Activated T-helper 2 cell treated with anti-CD3 and anti-CD28 coated beads, Interferon-gamma antibody, Interleukin-2, Interleukin-4, amounts not matched to agents 10 μg/mL and 5 μg/mL and 100 μg/mL, durations not matched to agents 14 hours and 24 hours and 36 hours (primary cell): Measurements from ENCODE around the gene KIAA1217. TPM values are rescaled to one million over a fixed set of nuclear protein-coding genes. Genes with fewer than 3 reads are reported as not detected.

Experiments
- DNase-seq: peaks from one replicate; pipeline ENCODE4 v3.0.0; 2021; ENCODE audit warnings: low spot score
- H3K27ac Mint-ChIP-seq: one replicate; pipeline ENCODE4 v1.8.0; 2021; ENCODE audit warnings: mixed read lengths
- H3K27me3 Mint-ChIP-seq: one replicate; pipeline ENCODE4 v1.8.0; 2021; ENCODE audit warnings: low read depth, mixed read lengths
- H3K36me3 Mint-ChIP-seq: one replicate; pipeline ENCODE4 v1.8.0; 2021; ENCODE audit warnings: low read depth, mixed read lengths
- H3K4me1 Mint-ChIP-seq: one replicate; pipeline ENCODE4 v1.8.0; 2021; ENCODE audit warnings: low read depth, mixed read lengths
- H3K4me3 Mint-ChIP-seq: one replicate; pipeline ENCODE4 v1.8.0; 2021; ENCODE audit warnings: low read depth, mild to moderate bottlenecking, moderate library complexity, mixed read lengths
- H3K9me3 Mint-ChIP-seq: one replicate; pipeline ENCODE4 v1.8.0; 2021; ENCODE audit warnings: mixed read lengths
- intact Hi-C: fragments of 100-400 bp; cut with micrococcal nuclease; formaldehyde crosslinking; loops from one replicate; pipeline ENCODE4 v1.15.1; 2023
- total RNA-seq: library from RNA; stranded (reverse); gene quantifications from 2 replicates; pipeline ENCODE4 v1.2.3, GENCODE V29; 2022

KIAA1217 gene
- total RNA-seq, 1 donor from 2014 or later = 0.62 TPM

DNA sequence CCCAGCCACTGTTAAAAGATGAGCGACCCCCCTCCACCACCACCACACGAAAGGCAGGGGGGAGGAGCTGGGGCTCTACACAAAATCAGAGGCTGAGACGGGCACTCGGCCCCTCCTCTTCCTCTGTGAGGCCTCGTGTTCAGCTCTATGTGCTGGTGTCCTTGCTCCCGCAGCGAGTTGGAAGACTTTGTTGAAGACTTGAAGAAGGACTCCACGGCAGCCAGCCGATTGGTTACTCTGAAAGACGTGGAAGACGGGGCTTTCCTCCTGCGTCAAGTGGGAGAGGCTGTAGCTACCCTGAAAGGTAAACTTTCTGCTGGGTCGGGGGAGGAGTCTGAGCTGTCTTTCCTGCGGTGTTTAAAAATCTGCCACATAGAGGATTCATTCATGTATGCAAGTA is 311.0 kb downstream of the KIAA1217 start:
- Mint-ChIP-seq H3K4me3 (peak overlapping the region; percentile 57), H3K36me3 (no peaks in the 10 kb centered on the region), H3K27me3 (peaks cover 1% of the 10 kb centered on the region), H3K27ac (no peak overlapping the region), H3K4me1 (peaks cover 10% of the 10 kb centered on the region), H3K9me3 (no peaks in the 10 kb centered on the region)
- intact Hi-C loops = loop anchor here (5.0 to 10.0 kb wide), 2 partner anchors 325 to 528 kb away; no protein-coding TSS in a partner anchor
- no peak for DNase-seq

DNA sequence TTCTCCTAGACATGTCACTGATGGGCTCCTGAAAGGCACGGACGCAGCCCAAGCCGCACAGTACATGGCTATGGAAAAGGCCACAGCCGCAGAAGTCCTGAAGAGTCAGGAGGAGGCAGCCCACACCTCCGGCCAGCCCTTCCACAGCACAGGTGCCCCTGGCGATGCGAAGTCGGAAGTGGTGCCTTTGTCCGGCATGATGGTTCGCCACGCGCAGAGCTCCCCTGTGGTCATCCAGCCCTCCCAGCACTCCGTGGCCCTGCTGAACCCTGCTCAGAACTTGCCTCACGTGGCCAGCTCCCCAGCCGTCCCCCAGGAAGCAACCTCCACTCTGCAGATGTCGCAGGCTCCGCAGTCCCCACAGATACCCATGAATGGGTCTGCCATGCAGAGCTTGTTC is 315.4 kb downstream of the KIAA1217 start:
- H3K9me3 Mint-ChIP-seq = no peaks in the 10 kb centered on the region
- intact Hi-C loops = no loop called here
- H3K27ac Mint-ChIP-seq = no peak overlapping the region
- H3K4me3 Mint-ChIP-seq = no peak overlapping the region
- no peaks in the 10 kb centered on the region for H3K27me3 Mint-ChIP-seq
- H3K4me1 Mint-ChIP-seq = peaks cover 6% of the 10 kb centered on the region
- DNase-seq = no peak
- H3K36me3 Mint-ChIP-seq = no peaks in the 10 kb centered on the region

DNA sequence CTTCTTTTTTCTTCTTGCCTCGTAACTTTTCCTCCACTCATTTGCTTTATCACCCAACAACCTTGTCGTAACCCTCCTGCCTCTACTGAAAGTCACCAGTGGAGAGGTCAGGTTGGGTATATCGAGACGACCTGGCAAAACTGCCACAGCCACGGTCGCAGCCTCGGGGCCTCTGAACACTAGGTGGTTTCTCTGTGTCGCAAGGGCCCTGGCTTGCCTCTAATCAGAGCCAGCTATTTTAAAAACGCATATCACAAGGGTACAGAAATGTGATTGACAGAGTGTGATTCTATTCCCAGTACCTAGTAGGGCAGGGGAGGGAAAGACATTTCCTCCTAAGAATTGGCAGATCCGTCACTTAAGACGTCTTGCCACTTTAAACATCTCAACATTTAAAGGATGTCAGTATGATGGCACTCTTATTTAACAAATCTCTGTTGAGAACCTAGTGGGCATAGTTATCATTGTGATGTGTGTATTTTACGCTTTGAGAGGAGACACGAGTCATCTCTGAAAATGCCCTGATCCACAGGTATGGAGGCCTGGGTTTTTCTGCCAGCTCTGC is 317.2 kb downstream of the KIAA1217 start:
- DNase-seq = no peak
- H3K4me3 Mint-ChIP-seq = no peak overlapping the region
- intact Hi-C loops = no loop called here
- H3K4me1 Mint-ChIP-seq = no peaks in the 10 kb centered on the region
- H3K9me3 Mint-ChIP-seq = no peaks in the 10 kb centered on the region
- no peaks in the 10 kb centered on the region for H3K36me3 Mint-ChIP-seq
- no peak overlapping the region for H3K27ac Mint-ChIP-seq
- no peaks in the 10 kb centered on the region for H3K27me3 Mint-ChIP-seq

DNA sequence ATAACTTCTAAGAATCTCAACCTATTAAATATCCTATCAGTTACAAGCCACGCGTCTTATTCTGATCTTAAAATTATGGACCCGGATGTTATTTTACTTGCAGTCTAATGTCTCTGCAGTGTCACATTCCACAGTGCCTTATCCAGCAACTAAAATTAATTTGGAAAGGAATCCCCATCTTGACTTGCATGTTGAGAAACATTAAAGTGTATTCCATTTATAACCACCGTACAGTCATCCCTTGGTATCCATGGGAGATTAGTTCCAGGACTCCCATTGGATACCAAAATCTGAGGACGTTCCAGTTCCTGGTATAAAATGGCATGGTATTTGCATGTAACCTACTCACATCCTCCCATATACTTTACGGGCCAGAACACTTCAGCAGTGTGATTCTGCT is 320.0 kb downstream of the KIAA1217 start:
- H3K27me3 Mint-ChIP-seq = peaks cover 1% of the 10 kb centered on the region
- no peak overlapping the region for H3K27ac Mint-ChIP-seq
- H3K4me1 Mint-ChIP-seq = no peaks in the 10 kb centered on the region
- H3K36me3 Mint-ChIP-seq = no peaks in the 10 kb centered on the region
- no peak overlapping the region for H3K4me3 Mint-ChIP-seq
- DNase-seq = no peak
- H3K9me3 Mint-ChIP-seq = no peaks in the 10 kb centered on the region
- intact Hi-C loops = no loop called here

DNA sequence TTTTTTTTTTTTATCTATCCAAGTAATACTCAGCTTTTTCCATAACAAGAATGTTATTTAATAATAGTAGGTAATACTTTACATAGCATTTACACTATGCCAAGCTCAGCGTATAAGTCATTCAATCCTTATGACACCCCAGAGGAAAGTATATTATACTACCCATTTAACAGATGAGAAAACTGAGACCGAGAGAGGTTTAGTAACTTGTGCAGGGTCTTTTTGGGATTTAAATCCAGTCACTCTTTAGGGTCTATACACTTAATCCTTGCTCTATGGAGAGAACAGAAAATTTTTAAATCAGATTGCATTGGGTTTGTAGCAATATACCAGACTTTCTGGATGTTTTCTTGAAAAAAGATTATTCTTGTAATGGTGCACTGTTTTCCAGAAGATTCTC is 322.5 kb downstream of the KIAA1217 start:
- Mint-ChIP-seq H3K4me1 (no peaks in the 10 kb centered on the region), H3K36me3 (no peaks in the 10 kb centered on the region), H3K27ac (no peak overlapping the region), H3K27me3 (peaks cover 4% of the 10 kb centered on the region), H3K4me3 (no peak overlapping the region), H3K9me3 (no peaks in the 10 kb centered on the region)
- DNase-seq = no peak
- intact Hi-C loops = no loop called here

DNA sequence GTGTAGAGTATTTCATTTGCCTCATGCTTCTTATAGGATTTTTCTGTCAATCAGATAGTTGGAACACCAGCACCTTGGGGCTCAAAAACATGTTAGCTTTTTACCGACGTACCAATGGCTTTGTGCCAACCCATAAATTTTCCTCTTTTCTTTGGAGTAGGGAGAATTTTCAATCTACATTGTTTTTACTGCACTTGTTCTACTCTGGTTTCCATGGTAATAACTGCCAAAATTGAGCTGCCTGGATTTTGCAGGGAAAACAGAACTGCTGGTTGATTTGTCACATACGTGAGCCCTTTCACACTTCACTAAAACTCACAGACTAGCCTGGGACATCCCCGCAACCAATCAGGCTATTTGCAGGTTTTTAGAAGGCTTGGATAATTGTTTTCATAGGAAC is 325.0 kb downstream of the KIAA1217 start:
- Mint-ChIP-seq H3K4me1 (no peaks in the 10 kb centered on the region), H3K27me3 (peaks cover 4% of the 10 kb centered on the region), H3K9me3 (no peaks in the 10 kb centered on the region), H3K36me3 (no peaks in the 10 kb centered on the region), H3K27ac (no peak overlapping the region), H3K4me3 (no peak overlapping the region)
- DNase-seq = no peak
- intact Hi-C loops = no loop called here

DNA sequence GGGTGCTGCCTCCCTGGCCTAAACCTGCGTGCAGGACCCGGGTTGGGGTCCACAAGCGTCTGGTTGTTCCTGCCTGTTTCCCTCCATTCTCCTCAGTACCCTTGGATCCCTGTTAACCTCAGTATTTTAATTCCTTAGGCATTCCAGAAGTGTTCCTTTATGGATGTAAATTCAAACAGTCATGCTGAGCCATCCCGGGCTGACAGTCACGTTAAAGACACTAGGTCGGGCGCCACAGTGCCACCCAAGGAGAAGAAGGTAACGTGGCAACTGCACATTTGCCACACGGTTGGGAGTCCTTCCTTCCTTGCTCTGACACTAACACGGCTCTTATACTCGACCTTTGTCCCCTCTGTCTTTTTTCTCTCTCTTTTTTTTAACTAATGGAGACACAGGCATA is 327.7 kb downstream of the KIAA1217 start:
- Mint-ChIP-seq H3K4me1 (no peaks in the 10 kb centered on the region), H3K9me3 (no peaks in the 10 kb centered on the region), H3K36me3 (no peaks in the 10 kb centered on the region)

DNA sequence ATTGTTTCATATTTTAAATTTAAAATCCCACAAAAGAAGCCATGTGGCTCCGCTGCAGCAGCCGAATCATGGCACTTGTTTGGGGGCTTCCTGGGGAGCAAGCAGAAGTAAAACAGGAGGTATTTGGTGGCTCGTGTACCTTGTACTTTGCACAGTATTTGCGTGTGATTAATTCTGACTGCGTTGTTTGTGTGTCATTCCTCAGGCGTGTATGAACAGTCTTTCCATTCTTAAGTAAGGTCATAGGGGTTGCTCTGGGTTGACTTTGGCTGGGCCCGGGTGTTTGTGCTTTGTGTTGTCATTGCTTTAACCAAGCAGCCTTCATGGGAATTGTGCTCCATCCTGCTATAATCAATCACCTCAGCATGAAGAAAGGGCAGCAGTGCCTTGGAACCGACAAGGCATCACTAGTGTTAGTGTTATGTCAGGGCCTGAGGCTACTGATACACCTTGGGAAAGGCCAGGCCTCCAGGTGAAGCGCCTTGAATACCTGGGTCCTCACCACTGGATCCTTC is 332.4 kb downstream of the KIAA1217 start:
- Mint-ChIP-seq H3K4me1 (no peaks in the 10 kb centered on the region), H3K36me3 (no peaks in the 10 kb centered on the region), H3K27me3 (peaks cover 4% of the 10 kb centered on the region), H3K9me3 (no peaks in the 10 kb centered on the region), H3K27ac (no peak overlapping the region), H3K4me3 (no peak overlapping the region)
- DNase-seq = no peak
- intact Hi-C loops = no loop called here

More for the DNA sequence above, 327.7 kb downstream of the KIAA1217 start:
- DNase-seq = no peak
- Mint-ChIP-seq H3K27me3 (peaks cover 4% of the 10 kb centered on the region), H3K4me3 (no peak overlapping the region), H3K27ac (no peak overlapping the region)
- intact Hi-C loops = no loop called here

DNA sequence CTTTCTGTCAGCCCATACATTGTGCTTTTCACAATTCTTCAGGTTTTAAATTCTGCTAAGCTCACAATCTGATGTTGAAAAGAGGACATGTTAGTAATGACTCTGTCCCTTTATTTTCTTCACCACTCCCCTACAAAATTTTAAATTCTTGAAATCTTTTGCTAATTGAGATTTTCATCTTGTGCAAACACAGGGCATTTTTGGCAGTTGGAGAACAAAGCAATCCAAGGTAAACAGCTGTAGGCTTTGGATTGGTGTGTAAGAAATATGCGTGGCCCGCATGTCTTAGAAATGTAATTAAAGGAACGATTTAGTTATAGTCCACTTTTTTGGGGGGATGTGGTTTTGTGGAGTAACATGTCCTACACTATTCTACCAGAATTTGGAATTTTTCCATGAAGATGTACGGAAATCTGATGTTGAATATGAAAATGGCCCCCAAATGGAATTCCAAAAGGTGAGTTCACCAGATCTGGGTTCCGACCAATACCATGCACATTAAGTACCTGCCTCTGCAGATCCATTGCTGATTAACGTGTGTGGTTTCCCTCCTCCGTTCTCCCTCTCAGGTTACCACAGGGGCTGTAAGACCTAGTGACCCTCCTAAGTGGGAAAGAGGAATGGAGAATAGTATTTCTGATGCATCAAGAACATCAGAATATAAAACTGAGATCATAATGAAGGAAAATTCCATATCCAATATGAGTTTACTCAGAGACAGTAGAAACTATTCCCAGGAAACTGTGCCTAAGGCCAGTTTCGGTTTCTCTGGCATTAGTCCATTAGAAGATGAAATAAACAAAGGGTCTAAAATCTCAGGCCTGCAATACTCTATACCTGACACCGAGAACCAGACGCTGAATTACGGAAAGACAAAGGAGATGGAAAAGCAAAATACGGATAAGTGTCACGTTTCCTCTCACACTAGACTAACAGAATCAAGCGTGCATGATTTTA is 333.7 kb downstream of the KIAA1217 start:
- Mint-ChIP-seq H3K9me3 (no peaks in the 10 kb centered on the region), H3K4me1 (no peaks in the 10 kb centered on the region), H3K4me3 (no peak overlapping the region), H3K27ac (no peak overlapping the region), H3K36me3 (no peaks in the 10 kb centered on the region), H3K27me3 (peaks cover 5% of the 10 kb centered on the region)
- intact Hi-C loops = no loop called here
- DNase-seq = no peak

DNA sequence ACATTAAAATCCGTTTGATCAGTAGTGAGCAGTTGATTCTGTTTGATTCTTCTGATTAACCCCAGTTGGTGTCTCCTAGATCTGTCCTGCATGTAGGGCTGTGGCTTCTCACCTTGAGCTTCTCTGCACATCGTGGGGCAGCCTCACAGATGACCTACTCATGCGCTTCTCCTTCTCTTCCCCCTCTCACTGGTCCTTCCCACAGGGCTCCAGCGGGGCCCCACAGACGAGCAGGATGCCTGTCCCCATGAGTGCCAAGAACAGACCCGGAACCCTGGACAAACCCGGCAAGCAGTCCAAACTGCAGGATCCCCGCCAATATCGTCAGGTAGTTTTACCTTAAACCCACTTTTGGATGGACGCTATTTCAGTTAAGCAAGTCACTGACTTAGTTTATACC is 335.8 kb downstream of the KIAA1217 start:
- H3K27ac Mint-ChIP-seq = no peak overlapping the region
- intact Hi-C loops = no loop called here
- H3K27me3 Mint-ChIP-seq = peaks cover 5% of the 10 kb centered on the region
- DNase-seq = no peak
- H3K9me3 Mint-ChIP-seq = no peaks in the 10 kb centered on the region
- H3K4me3 Mint-ChIP-seq = no peak overlapping the region
- H3K4me1 Mint-ChIP-seq = no peaks in the 10 kb centered on the region
- H3K36me3 Mint-ChIP-seq = no peaks in the 10 kb centered on the region

DNA sequence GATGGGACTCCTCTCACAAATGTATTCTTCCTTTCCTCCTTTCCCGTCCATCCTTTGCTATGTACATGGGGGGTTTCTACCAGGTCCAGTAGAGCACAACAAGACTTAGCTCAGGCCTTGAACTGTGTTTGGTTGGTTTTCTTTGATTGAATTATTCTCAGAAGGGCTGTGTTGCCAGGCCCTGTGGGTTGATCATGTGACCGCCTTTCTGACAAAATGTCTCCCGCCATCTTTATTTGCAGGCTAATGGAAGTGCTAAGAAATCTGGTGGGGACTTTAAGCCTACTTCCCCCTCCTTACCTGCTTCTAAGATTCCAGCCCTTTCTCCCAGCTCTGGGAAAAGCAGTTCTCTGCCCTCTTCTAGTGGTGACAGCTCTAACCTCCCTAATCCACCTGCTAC is 336.6 kb downstream of the KIAA1217 start:
- H3K27ac Mint-ChIP-seq = no peak overlapping the region
- intact Hi-C loops = no loop called here
- no peak for DNase-seq
- H3K4me3 Mint-ChIP-seq = no peak overlapping the region
- H3K4me1 Mint-ChIP-seq = no peaks in the 10 kb centered on the region
- H3K27me3 Mint-ChIP-seq = peaks cover 5% of the 10 kb centered on the region
- H3K9me3 Mint-ChIP-seq = no peaks in the 10 kb centered on the region
- H3K36me3 Mint-ChIP-seq = no peaks in the 10 kb centered on the region

DNA sequence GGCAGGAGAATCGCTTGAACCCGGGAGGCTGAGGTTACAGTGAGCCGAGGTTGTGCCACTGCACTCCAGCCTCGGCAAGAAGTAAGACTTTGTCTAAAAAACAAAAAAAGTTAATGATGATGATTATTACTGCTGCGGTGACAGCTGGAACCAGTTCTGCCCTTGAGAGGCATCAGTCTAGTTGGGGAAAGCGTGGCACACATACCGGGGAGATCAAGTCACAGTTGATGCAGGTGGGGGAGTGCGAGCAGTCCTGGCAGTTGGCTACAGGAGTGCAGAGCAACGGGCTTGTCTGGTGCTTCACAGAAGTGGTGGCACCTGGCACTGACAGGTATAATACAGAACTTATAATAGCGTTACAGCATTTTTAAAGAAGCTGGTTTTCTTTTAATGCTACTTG is 341.7 kb downstream of the KIAA1217 start:
- Mint-ChIP-seq H3K36me3 (no peaks in the 10 kb centered on the region), H3K27ac (no peak overlapping the region), H3K9me3 (no peaks in the 10 kb centered on the region), H3K27me3 (peaks cover 2% of the 10 kb centered on the region), H3K4me3 (no peak overlapping the region), H3K4me1 (no peaks in the 10 kb centered on the region)
- intact Hi-C loops = no loop called here
- DNase-seq = no peak

DNA sequence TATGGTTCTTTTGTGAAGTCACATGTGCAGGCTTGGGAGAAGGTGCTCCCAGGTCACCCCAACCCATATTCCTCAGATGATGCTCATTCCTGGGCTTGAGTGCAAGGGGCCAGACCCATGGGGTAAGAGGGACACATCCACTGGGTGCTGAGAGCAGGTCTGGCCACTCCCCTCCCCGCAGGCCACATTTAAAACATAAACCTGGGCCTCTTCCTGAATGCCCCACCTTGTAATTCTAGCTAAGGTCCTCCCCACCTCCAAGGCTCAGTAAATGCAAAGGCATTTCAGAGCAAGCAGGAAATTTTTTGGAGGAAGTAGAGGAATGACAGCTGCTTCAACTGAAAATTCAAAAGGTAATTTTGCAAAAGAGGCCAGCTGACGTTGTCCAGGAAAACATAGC is 342.2 kb downstream of the KIAA1217 start:
- intact Hi-C loops = no loop called here
- Mint-ChIP-seq H3K27ac (no peak overlapping the region), H3K27me3 (peaks cover 2% of the 10 kb centered on the region), H3K36me3 (no peaks in the 10 kb centered on the region), H3K4me1 (no peaks in the 10 kb centered on the region), H3K4me3 (no peak overlapping the region), H3K9me3 (no peaks in the 10 kb centered on the region)
- DNase-seq = no peak
